Nephron (organoid): Measurements from ENCODE around the gene BCAS3.
A peak's percentile ranks its signal among the peaks of the same experiment; 100 is the strongest.

ENCODE experiments used
- H3K27ac Mint-ChIP-seq, 3 experiments: 2 replicates each; pipeline ENCODE4 v1.8.0; 2020; ENCODE audit warnings: mixed read lengths in 3 of 3, mild to moderate bottlenecking in 2 of 3, moderate library complexity in 1 of 3
- H3K27me3 Mint-ChIP-seq: 2 replicates; pipeline ENCODE4 v1.8.0; 2021; ENCODE audit warnings: low read depth, mild to moderate bottlenecking, moderate library complexity, mixed read lengths
- H3K36me3 Mint-ChIP-seq: 2 replicates; pipeline ENCODE4 v1.8.0; 2020; ENCODE audit warnings: low read depth, mixed read lengths
- H3K4me1 Mint-ChIP-seq: 2 replicates; pipeline ENCODE4 v1.8.0; 2020; ENCODE audit warnings: mixed read lengths
- H3K4me3 Mint-ChIP-seq, 3 experiments: 2 replicates each; pipeline ENCODE4 v1.8.0; 2020; ENCODE audit warnings: mild to moderate bottlenecking in 3 of 3, mixed read lengths in 3 of 3, moderate library complexity in 2 of 3
- H3K9me3 Mint-ChIP-seq: 2 replicates; pipeline ENCODE4 v1.8.0; 2020; ENCODE audit warnings: mixed read lengths
- TF ChIP-seq, protein P1 (sequence below), 3 experiments: fragments of 200-600 bp; sonication (generic); IDR thresholded peaks; one replicate each; pipeline ENCODE4 v1.5.0; 2021; ENCODE audit warnings: antibody characterized with exemption in 3 of 3; ENCODE audit not compliant: unreplicated experiment in 3 of 3

Gene BCAS3

DNA sequence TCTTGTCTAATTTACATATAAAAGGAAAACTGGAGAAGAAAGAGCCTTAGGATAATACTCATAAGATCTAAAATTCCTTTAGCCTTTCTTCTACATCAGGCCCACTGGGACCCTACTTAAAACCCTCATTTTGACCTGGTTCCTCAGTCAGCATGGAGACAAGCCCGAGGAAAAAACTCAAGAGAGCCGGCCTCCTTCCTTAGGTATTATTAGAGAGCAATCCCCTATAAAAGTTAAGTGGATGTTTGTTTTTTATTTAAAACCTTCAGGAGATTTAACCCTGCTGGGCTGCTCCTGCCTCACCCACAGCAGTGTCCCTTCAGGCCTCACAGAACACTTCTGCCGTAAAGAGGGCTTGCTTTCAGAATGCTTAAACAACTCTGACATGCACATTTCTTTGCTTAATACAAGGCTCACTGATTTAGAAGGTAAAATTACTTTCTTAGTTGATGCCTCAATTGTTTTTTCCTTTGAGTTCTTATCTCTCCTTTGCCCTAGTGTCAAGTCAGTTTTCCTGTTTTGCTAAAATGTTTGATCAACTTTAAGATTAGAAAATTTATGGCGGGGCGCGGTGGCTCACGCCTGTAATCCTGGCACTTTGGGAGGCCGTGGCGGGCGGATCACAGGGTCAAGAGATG is 576.4 kb downstream of the BCAS3 start:
- H3K9me3 Mint-ChIP-seq = no peaks in the 10 kb centered on the region
- peak overlapping the region; percentile 75 to 87 (median 81) for H3K27ac Mint-ChIP-seq
- H3K4me1 Mint-ChIP-seq = peaks cover 62% of the 10 kb centered on the region
- no peak overlapping the region for H3K4me3 Mint-ChIP-seq
- H3K27me3 Mint-ChIP-seq = no peaks in the 10 kb centered on the region
- TF ChIP-seq, protein P1, sequence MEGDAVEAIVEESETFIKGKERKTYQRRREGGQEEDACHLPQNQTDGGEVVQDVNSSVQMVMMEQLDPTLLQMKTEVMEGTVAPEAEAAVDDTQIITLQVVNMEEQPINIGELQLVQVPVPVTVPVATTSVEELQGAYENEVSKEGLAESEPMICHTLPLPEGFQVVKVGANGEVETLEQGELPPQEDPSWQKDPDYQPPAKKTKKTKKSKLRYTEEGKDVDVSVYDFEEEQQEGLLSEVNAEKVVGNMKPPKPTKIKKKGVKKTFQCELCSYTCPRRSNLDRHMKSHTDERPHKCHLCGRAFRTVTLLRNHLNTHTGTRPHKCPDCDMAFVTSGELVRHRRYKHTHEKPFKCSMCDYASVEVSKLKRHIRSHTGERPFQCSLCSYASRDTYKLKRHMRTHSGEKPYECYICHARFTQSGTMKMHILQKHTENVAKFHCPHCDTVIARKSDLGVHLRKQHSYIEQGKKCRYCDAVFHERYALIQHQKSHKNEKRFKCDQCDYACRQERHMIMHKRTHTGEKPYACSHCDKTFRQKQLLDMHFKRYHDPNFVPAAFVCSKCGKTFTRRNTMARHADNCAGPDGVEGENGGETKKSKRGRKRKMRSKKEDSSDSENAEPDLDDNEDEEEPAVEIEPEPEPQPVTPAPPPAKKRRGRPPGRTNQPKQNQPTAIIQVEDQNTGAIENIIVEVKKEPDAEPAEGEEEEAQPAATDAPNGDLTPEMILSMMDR (IDR thresholded peaks at IDR 0.05; ENCODE audit: unreplicated experiment in 3 of 3) = no peak
- no peaks in the 10 kb centered on the region for H3K36me3 Mint-ChIP-seq

DNA sequence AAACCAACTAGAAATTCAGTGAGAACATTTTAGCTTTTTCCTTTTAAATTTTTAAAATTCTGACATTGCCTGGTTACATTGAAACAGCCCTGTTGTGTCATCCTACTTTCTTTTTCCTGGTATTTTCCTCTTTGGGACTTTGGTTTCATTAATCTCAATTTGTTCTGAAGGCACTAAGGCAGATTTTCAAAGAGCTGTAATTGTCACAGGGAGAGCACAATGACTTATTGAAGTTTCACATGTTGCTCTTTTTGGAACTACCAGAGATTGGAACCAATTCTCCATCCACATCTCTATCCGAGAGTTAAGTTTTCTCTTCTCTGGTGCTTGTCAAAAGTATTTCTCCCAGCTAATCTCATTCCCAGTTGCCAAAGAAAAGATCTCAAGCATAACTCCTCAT is 577.3 kb downstream of the BCAS3 start:
- no peak overlapping the region for H3K4me3 Mint-ChIP-seq
- H3K36me3 Mint-ChIP-seq = no peaks in the 10 kb centered on the region
- peaks cover 63% of the 10 kb centered on the region for H3K4me1 Mint-ChIP-seq
- peak overlapping the region; percentile 70 to 87 (median 82) for H3K27ac Mint-ChIP-seq
- no peaks in the 10 kb centered on the region for H3K9me3 Mint-ChIP-seq
- TF ChIP-seq, protein P1 (IDR thresholded peaks at IDR 0.05; ENCODE audit: unreplicated experiment in 3 of 3) = no peak
- H3K27me3 Mint-ChIP-seq = no peaks in the 10 kb centered on the region

DNA sequence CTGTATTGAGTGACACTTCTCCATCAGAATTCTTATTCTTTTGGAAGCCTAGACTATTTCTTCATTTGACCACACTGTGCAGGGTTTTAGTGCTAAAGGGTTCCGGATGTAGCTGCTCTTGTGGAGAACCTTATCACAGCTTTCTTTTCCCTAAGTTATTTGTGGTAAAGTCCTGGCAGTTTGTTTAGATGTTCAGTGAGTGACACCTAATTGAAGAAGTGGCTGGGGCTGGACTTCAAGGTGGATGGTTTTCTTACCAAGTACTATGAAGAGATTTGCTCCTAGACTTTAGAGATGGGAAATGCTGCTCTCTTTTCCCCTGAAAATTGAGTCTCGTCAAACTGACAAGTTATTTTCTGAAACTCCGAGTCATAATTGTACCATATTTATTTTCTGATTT is 578.0 kb downstream of the BCAS3 start:
- TF ChIP-seq, protein P1 (IDR thresholded peaks at IDR 0.05; ENCODE audit: unreplicated experiment in 3 of 3) = no peak
- Mint-ChIP-seq H3K4me3 (no peak overlapping the region), H3K27ac (peak overlapping the region in 2 of 3 experiments; percentile 70 to 87), H3K36me3 (no peaks in the 10 kb centered on the region), H3K9me3 (no peaks in the 10 kb centered on the region), H3K27me3 (no peaks in the 10 kb centered on the region), H3K4me1 (peaks cover 63% of the 10 kb centered on the region)

DNA sequence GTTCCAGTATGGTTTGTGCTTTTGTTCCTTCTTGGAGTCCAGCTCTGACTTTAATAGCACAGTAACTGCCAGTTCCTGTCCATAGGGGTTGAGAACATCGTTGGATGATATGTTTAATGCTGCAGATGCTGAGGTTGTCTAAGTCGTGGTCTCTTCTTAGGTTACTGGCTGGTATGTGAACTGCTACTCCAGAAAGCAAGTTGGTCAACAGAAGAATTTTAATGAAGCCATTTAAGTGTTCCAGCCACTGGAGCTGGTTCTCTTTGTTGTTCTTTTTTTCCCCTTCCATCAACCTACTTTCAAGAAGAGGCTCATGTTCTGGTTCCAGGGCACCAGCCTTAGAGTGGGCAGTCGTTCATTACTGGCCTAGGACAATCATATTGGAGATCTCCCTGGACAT is 581.7 kb downstream of the BCAS3 start:
- Mint-ChIP-seq H3K36me3 (no peaks in the 10 kb centered on the region), H3K4me1 (peaks cover 51% of the 10 kb centered on the region), H3K9me3 (no peaks in the 10 kb centered on the region), H3K27ac (peak overlapping the region in 2 of 3 experiments; percentile 88 to 93), H3K27me3 (no peaks in the 10 kb centered on the region), H3K4me3 (no peak overlapping the region)
- TF ChIP-seq, protein P1 (IDR thresholded peaks at IDR 0.05; ENCODE audit: unreplicated experiment in 3 of 3) = no peak

DNA sequence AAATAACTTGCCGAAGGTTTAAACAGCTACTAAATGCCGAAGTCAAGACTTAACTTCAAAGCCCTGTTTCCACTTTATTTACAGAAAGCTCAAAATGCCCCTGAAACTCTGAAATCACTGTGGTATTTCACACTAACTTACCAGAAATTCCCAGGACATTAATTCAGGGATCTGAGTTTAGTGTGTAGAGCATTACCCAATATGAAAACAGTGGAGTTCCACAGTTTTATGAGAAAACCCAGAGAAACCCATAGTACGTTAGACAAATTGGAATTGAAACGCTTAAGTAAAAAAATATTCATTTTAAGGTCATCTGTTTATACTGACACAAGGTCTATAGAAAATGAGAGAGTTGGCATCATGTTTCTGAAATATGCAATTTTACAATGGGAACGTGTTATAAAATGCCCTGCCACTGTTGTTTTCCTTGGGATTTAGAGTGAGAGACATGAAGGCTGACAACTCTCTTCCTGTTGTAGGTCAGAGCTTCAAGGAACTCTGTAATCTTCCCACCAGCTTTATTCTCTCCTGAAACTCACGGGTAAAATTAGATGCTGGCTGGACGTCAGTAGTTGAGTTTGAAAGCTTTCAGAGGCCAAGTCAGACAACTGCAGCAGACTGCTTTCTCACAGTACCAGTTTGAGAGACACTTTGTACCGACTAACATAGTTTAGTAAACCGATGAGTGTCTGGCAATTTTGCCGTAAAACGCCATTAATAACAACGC is 582.6 kb downstream of the BCAS3 start:
- H3K36me3 Mint-ChIP-seq = no peaks in the 10 kb centered on the region

More for the DNA sequence above, 582.6 kb downstream of the BCAS3 start:
- Mint-ChIP-seq H3K4me3 (peak overlapping the region in 1 of 3 experiments; percentile 49), H3K27me3 (no peaks in the 10 kb centered on the region), H3K9me3 (no peaks in the 10 kb centered on the region), H3K27ac (peak overlapping the region; percentile 88 to 93 (median 89)), H3K4me1 (peaks cover 45% of the 10 kb centered on the region)
- TF ChIP-seq, protein P1 (IDR thresholded peaks at IDR 0.05; ENCODE audit: unreplicated experiment in 3 of 3) = no peak
